Osteoblast (primary cell): ENCODE measurements around the gene PCDHGA8. TPM values are rescaled to one million over a fixed set of nuclear protein-coding genes. Genes with fewer than 3 reads are reported as not detected.
A peak's percentile ranks its signal among the peaks of the same experiment; 100 is the strongest.
"Not testable (repeated sequence)": the region's sequence is repeated elsewhere in the genome, so short reads cannot be mapped to it uniquely, and the experiment has no call there.

ENCODE experiments used
- DNase-seq: peaks from one replicate; pipeline ENCODE4 v3.0.0; 2011; ENCODE audit warnings: low spot score, mixed read lengths; ENCODE audit not compliant: insufficient read length; ENCODE audit errors: missing footprints
- H2AFZ ChIP-seq: 2 replicates; pipeline ENCODE4 v1.6.0; 2011; ENCODE audit warnings: mild to moderate bottlenecking, low read length
- H3K27ac ChIP-seq: 2 replicates; pipeline ENCODE4 v1.5.1; 2011; ENCODE audit warnings: mild to moderate bottlenecking, low read depth, low read length, moderate library complexity
- H3K27me3 ChIP-seq: 2 replicates; pipeline ENCODE4 v1.6.0; 2012; ENCODE audit warnings: mild to moderate bottlenecking, control low read depth, inconsistent platforms, low read length, moderate library complexity; ENCODE audit not compliant: insufficient read depth
- H3K36me3 ChIP-seq: 2 replicates; pipeline ENCODE4 v1.5.1; 2011; ENCODE audit warnings: mild to moderate bottlenecking, low read length, control low read depth, moderate library complexity; ENCODE audit not compliant: insufficient read depth
- H3K4me1 ChIP-seq: 2 replicates; pipeline ENCODE4 v1.5.1; 2011; ENCODE audit warnings: mild to moderate bottlenecking, low read length, control low read depth, moderate library complexity; ENCODE audit not compliant: insufficient read depth
- H3K4me2 ChIP-seq: 2 replicates; pipeline ENCODE4 v1.6.0; 2011; ENCODE audit warnings: mild to moderate bottlenecking, low read length; ENCODE audit not compliant: insufficient read depth
- H3K4me3 ChIP-seq: fragments of 200-600 bp; sonication (generic); 3 replicates; pipeline ENCODE4 v1.5.1; 2012; ENCODE audit warnings: mild to moderate bottlenecking, low read length, inconsistent platforms; ENCODE audit not compliant: insufficient read depth
- H3K79me2 ChIP-seq: 2 replicates; pipeline ENCODE4 v1.6.0; 2012; ENCODE audit warnings: mild to moderate bottlenecking, low read length, control low read depth, inconsistent platforms; ENCODE audit not compliant: insufficient read depth
- H3K9me3 ChIP-seq: 2 replicates; pipeline ENCODE4 v1.5.1; 2011; ENCODE audit warnings: low read depth, low read length, control low read depth
- H4K20me1 ChIP-seq: 2 replicates; pipeline ENCODE4 v1.6.0; 2012; ENCODE audit warnings: mild to moderate bottlenecking, low read length, control low read depth; ENCODE audit not compliant: insufficient read depth
- CTCF ChIP-seq: IDR thresholded peaks from 2 replicates; pipeline ENCODE4 v1.5.1; 2011; ENCODE audit warnings: mild to moderate bottlenecking, low read depth, low read length, moderate library complexity; ENCODE audit errors: extremely low read depth
- total RNA-seq: library from RNA; depleted of rRNA; stranded (reverse); fragments of >200 nt; gene quantifications from 2 replicates; pipeline ENCODE4 v1.2.3, GENCODE V29; 2012

Gene PCDHGA8
- total RNA-seq, 1 donor = 3.6 TPM

- TF ChIP-seq CTCF = no peak
- H3K27ac ChIP-seq = peak overlapping the region; percentile 46
- no peaks in the 10 kb centered on the region for H4K20me1 ChIP-seq
- peaks cover 44% of the 10 kb centered on the region for H3K79me2 ChIP-seq
- no peak for DNase-seq
- peak overlapping the region; percentile 65 for H3K4me3 ChIP-seq
- H3K27me3 ChIP-seq = no peaks in the 10 kb centered on the region
- H3K4me2 ChIP-seq = peak overlapping the region; percentile 75
- H3K9me3 ChIP-seq = peaks cover 2% of the 10 kb centered on the region
- H3K36me3 ChIP-seq = peaks cover 3% of the 10 kb centered on the region
- peaks cover 7% of the 10 kb centered on the region for H3K4me1 ChIP-seq
- peak overlapping the region; percentile 59 for H2AFZ ChIP-seq
These were observed 38.9 kb downstream of the PCDHGA8 start for GRCh38 chr5:141431286-141431685.

GRCh38 chr5:141432308-141432707 is 39.9 kb downstream of the PCDHGA8 start:
- H3K36me3 ChIP-seq, H4K20me1 ChIP-seq, DNase-seq, H3K9me3 ChIP-seq, H3K27me3 ChIP-seq, H3K27ac ChIP-seq, H2AFZ ChIP-seq: not testable (repeated sequence)
- H3K4me2 ChIP-seq = peak overlapping the region; percentile 75
- peak overlapping the region; percentile 43 for H3K4me3 ChIP-seq
- peaks cover 46% of the 10 kb centered on the region for H3K79me2 ChIP-seq
- H3K4me1 ChIP-seq = peaks cover 17% of the 10 kb centered on the region

GRCh38 chr5:141432726-141433125 is 40.3 kb downstream of the PCDHGA8 start:
- H3K4me1 ChIP-seq = peaks cover 19% of the 10 kb centered on the region
- H3K9me3 ChIP-seq, H4K20me1 ChIP-seq, H3K27ac ChIP-seq, H3K4me3 ChIP-seq, H3K36me3 ChIP-seq, DNase-seq, H2AFZ ChIP-seq, H3K27me3 ChIP-seq: not testable (repeated sequence)
- H3K4me2 ChIP-seq = peak overlapping the region; percentile 47
- H3K79me2 ChIP-seq = peaks cover 42% of the 10 kb centered on the region

GRCh38 chr5:141434006-141434405 is 41.6 kb downstream of the PCDHGA8 start:
- Histone ChIP-seq H3K4me1 (peaks cover 19% of the 10 kb centered on the region), H2AFZ (no peak overlapping the region), H3K4me3 (peak overlapping the region; percentile 27), H3K36me3 (no peaks in the 10 kb centered on the region), H3K27ac (no peak overlapping the region), H4K20me1 (no peaks in the 10 kb centered on the region), H3K4me2 (peak overlapping the region; percentile 44), H3K27me3 (no peaks in the 10 kb centered on the region), H3K9me3 (no peaks in the 10 kb centered on the region), H3K79me2 (peaks cover 43% of the 10 kb centered on the region)
- DNase-seq = no peak
- TF ChIP-seq CTCF = no peak

GRCh38 chr5:141437221-141437620 is 44.8 kb downstream of the PCDHGA8 start:
- H3K4me2 ChIP-seq = peak overlapping the region; percentile 43
- DNase-seq = peak; percentile 73

More at GRCh38 chr5:141437221-141437620, 44.8 kb downstream of the PCDHGA8 start:
- H3K36me3 ChIP-seq = no peaks in the 10 kb centered on the region
- H3K27ac ChIP-seq = peak overlapping the region; percentile 78
- no peak for TF ChIP-seq CTCF
- no peaks in the 10 kb centered on the region for H3K27me3 ChIP-seq
- peaks cover 23% of the 10 kb centered on the region for H3K4me1 ChIP-seq
- H2AFZ ChIP-seq = no peak overlapping the region
- H3K79me2 ChIP-seq = peaks cover 56% of the 10 kb centered on the region
- peak overlapping the region; percentile 17 for H3K4me3 ChIP-seq
- no peaks in the 10 kb centered on the region for H4K20me1 ChIP-seq
- no peaks in the 10 kb centered on the region for H3K9me3 ChIP-seq
